ENCODE results near the gene ACVR1B. TPM values are rescaled to one million over a fixed set of nuclear protein-coding genes. Genes with fewer than 3 reads are reported as not detected.
A peak's percentile ranks its signal among the peaks of the same experiment; 100 is the strongest.

Gene ACVR1B
- total and polyA plus RNA-seq, 9 of the 15 experiments (the other 6 are each of a cell fraction or from before 2014, with no cell fraction given) = 0.97 to 15.1 (median 6.8) TPM

DNA sequence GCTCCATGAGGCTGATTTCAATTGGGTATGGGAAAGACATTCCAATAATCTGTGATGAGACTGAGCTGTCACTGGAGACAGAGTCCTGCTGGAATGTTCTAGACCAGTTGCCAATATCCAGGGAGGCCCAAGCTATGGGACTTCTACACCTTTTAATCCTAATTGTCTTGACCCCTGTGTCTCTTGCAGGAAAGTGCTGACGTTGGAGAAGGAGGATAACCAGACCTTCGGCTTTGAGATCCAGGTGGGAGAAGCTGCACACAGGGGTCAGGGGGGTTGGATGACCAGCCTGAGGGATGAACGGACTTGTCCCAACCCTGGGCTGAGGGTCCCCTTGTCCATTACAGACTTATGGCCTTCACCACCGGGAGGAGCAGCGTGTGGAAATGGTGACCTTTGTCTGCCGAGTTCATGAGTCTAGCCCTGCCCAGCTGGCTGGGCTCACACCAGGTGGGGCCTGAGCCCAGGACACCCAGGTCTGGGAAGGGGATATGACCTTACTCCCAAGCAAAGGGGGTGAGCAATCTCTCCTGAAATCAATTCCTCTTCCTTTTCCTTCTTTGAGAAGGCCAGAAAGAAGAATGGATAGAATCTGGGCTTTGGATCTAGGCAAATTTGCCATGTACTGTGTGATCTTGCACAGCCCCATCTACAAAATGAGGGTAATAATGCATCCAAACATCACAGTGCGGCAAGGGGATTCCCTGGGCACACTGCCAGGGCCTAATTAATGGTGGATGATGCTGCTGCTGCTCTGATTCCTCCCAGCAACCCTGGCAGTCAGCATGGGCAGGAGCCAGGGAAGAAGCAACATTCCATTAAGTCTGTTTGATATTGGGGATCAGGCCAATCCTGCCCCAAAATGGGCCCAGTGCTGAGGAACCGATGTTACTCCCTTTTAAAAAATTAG is 59.4 kb downstream of the ACVR1B start:
- Histone ChIP-seq H2AFZ (ENCODE audit: low read depth, low read length) (peak overlapping the region; percentile 82), H3K4me3 (0 out of 2 replicates have a peak overlapping the region, but pooled peaks have one; percentile 17), H3K36me3 (ENCODE audit: control insufficient read depth, insufficient read depth, low read length) (no peaks in the 10 kb centered on the region), H3K4me2 (ENCODE audit: insufficient read depth, low read length) (peak overlapping the region; percentile 81), H4K20me1 (replicated peaks; ENCODE audit: control insufficient read depth, insufficient read depth, low read length) (no peaks in the 10 kb centered on the region), H3K27me3 (ENCODE audit: control insufficient read depth in 2 of 2, insufficient read depth in 2 of 2, low read length in 2 of 2) (no peaks in the 10 kb centered on the region), H3K27ac (ENCODE audit: extremely low read depth, low read depth, low read length) (peak overlapping the region; percentile 36), H3K79me2 (ENCODE audit: control insufficient read depth, insufficient read depth, low read length) (no peaks in the 10 kb centered on the region), H3K9me1 (ENCODE audit: control insufficient read depth, insufficient read depth, low read length) (no peaks in the 10 kb centered on the region), H3K9me3 (replicated peaks; ENCODE audit: control insufficient read depth, insufficient read depth, low read depth, low read length) (no peaks in the 10 kb centered on the region), H3K4me1 (replicated peaks in 1 of 2; ENCODE audit: control insufficient read depth in 2 of 2, insufficient read depth in 2 of 2, low read length in 2 of 2) (peaks cover 20 to 39% of the 10 kb centered on the region in 2 experiments), H3K9ac (ENCODE audit: insufficient read depth in 1 of 2, low read depth in 2 of 2, low read length in 2 of 2) (peak overlapping the region; percentile 60 to 91)
- in situ Hi-C loops (cut with MboI) (loop anchor here (25.0 kb wide), 1 partner anchor 599 kb away; the partner anchor contains the start of gene SLC4A8), intact Hi-C loops (cut with micrococcal nuclease) (no loop called here)
- DNase-seq (ENCODE audit: extremely low read depth in 1 of 4, low spot score in 3 of 4) (peak in 1 of 4 experiments; percentile 36), ATAC-seq (peak; percentile 16; the same call in 1 of the 3 replicates), FAIRE-seq (peak; percentile 29)
- ChIA-PET POLR2A (interaction anchor here (1.0 to 1.9 kb wide), 6 partner anchors 10 to 61 kb away, joined by 3 to 13 read pairs (median 4); partner anchors contain the start of gene ATG101), CTCF (ENCODE audit: low intra/inter-chr PET ratio) (interaction anchor here (1.0 to 1.8 kb wide), 2 partner anchors 10 to 15 kb away, joined by 3 to 5 read pairs; no protein-coding TSS in a partner anchor)
- TF ChIP-seq MAFG (tag; conservative IDR thresholded peaks at IDR 0.05) (peak; percentile 46; the same call in 1 of the 2 replicates), NR2C2 (CRISPR knock-in tag; IDR thresholded peaks at IDR 0.05) (no peak), NR2C2 (tag; IDR thresholded peaks at IDR 0.05) (peak; percentile 68), ZNF695 (CRISPR knock-in tag; IDR thresholded peaks at IDR 0.05) (no peak), C11orf30 (IDR thresholded peaks at IDR 0.05; ENCODE audit: low read depth) (peak; percentile 67; the same call in 1 of the 2 replicates), ZNF316 (IDR thresholded peaks at IDR 0.05) (peak; percentile 87)
- BruUV-seq (replicated peaks) = TSS peak; percentile 85
- 49% methylated on average over 8 of the region's 8 CpGs for WGBS (ENCODE audit: insufficient coverage, low coverage, missing lambda C conversion rate)
